ENCODE data around the gene SLC6A18.
"Not testable (repeated sequence)": the region's sequence is repeated elsewhere in the genome, so short reads cannot be mapped to it uniquely, and the experiment has no call there.

Gene SLC6A18

GRCh38 chr5:1228120-1228519 lies 2.9 kb downstream of the SLC6A18 start:
- no peaks in the 10 kb centered on the region for H3K36me3 ChIP-seq (replicated peaks; ENCODE audit: low read depth, low read length)
- no peaks in the 10 kb centered on the region for H3K4me1 ChIP-seq (ENCODE audit: low read length)
- no peak overlapping the region for H3K4me2 ChIP-seq (ENCODE audit: low read length)
- H3K9me3 ChIP-seq (ENCODE audit: insufficient read depth, low read length): no peaks in the 10 kb centered on the region
- H3K27ac ChIP-seq (ENCODE audit: low read length): no peak overlapping the region
- no peak for TF ChIP-seq EZH2phosphoT487 (IDR thresholded peaks at IDR 0.05; ENCODE audit: low read depth)
- no peaks in the 10 kb centered on the region for H4K20me1 ChIP-seq (ENCODE audit: insufficient read depth, low read length)
- H3K4me3 ChIP-seq (ENCODE audit: low read length): no peak overlapping the region
- no peak overlapping the region for H2AFZ ChIP-seq (ENCODE audit: low read depth, low read length)
- no peak overlapping the region for H3K9ac ChIP-seq (ENCODE audit: low read length)
- no peaks in the 10 kb centered on the region for H3K79me2 ChIP-seq (ENCODE audit: low read length)
- no peaks in the 10 kb centered on the region for H3K27me3 ChIP-seq (ENCODE audit: low read depth, low read length)

GRCh38 chr5:1229023-1229422 lies 3.8 kb downstream of the SLC6A18 start:
- H2AFZ ChIP-seq (ENCODE audit: low read depth, low read length); H3K27me3 ChIP-seq (ENCODE audit: low read depth, low read length): not testable (repeated sequence)

GRCh38 chr5:1229822-1230221 lies 4.6 kb downstream of the SLC6A18 start:
- Histone ChIP-seq H3K9ac (ENCODE audit: low read length) (no peak overlapping the region), H3K27me3 (ENCODE audit: low read depth, low read length) (no peaks in the 10 kb centered on the region), H2AFZ (ENCODE audit: low read depth, low read length) (no peak overlapping the region), H3K79me2 (ENCODE audit: low read length) (no peaks in the 10 kb centered on the region), H3K4me1 (ENCODE audit: low read length) (no peaks in the 10 kb centered on the region), H3K27ac (ENCODE audit: low read length) (no peak overlapping the region), H3K36me3 (replicated peaks; ENCODE audit: low read depth, low read length) (no peaks in the 10 kb centered on the region), H3K4me2 (ENCODE audit: low read length) (no peak overlapping the region), H4K20me1 (ENCODE audit: insufficient read depth, low read length) (no peaks in the 10 kb centered on the region), H3K9me3 (ENCODE audit: insufficient read depth, low read length) (no peaks in the 10 kb centered on the region), H3K4me3 (ENCODE audit: low read length) (no peak overlapping the region)
- no peak for TF ChIP-seq EZH2phosphoT487 (IDR thresholded peaks at IDR 0.05; ENCODE audit: low read depth)
- TF ChIP-seq CTCF (IDR thresholded peaks at IDR 0.05; ENCODE audit: low read depth, low read length): no peak

More at GRCh38 chr5:1229023-1229422, 3.8 kb downstream of the SLC6A18 start:
- not testable (repeated sequence) for H3K4me2 ChIP-seq (ENCODE audit: low read length); H3K36me3 ChIP-seq (replicated peaks; ENCODE audit: low read depth, low read length); H3K9ac ChIP-seq (ENCODE audit: low read length); H4K20me1 ChIP-seq (ENCODE audit: insufficient read depth, low read length); H3K4me3 ChIP-seq (ENCODE audit: low read length); H3K79me2 ChIP-seq (ENCODE audit: low read length); H3K4me1 ChIP-seq (ENCODE audit: low read length); H3K27ac ChIP-seq (ENCODE audit: low read length); H3K9me3 ChIP-seq (ENCODE audit: insufficient read depth, low read length)

- no peak overlapping the region for H3K4me2 ChIP-seq (ENCODE audit: low read length)
- no peaks in the 10 kb centered on the region for H4K20me1 ChIP-seq (ENCODE audit: insufficient read depth, low read length)
- H3K27me3 ChIP-seq (ENCODE audit: low read depth, low read length): no peaks in the 10 kb centered on the region
- no peaks in the 10 kb centered on the region for H3K79me2 ChIP-seq (ENCODE audit: low read length)
- no peak overlapping the region for H2AFZ ChIP-seq (ENCODE audit: low read depth, low read length)
- no peaks in the 10 kb centered on the region for H3K9me3 ChIP-seq (ENCODE audit: insufficient read depth, low read length)
- H3K9ac ChIP-seq (ENCODE audit: low read length): no peak overlapping the region
- no peak overlapping the region for H3K4me3 ChIP-seq (ENCODE audit: low read length)
- TF ChIP-seq EZH2phosphoT487 (IDR thresholded peaks at IDR 0.05; ENCODE audit: low read depth) (no peak), CTCF (IDR thresholded peaks at IDR 0.05; ENCODE audit: low read depth, low read length) (no peak)
- no peaks in the 10 kb centered on the region for H3K36me3 ChIP-seq (replicated peaks; ENCODE audit: low read depth, low read length)
- no peaks in the 10 kb centered on the region for H3K4me1 ChIP-seq (ENCODE audit: low read length)
- no peak overlapping the region for H3K27ac ChIP-seq (ENCODE audit: low read length)
Measured at GRCh38 chr5:1230551-1230950, 5.4 kb downstream of the SLC6A18 start.

- no peaks in the 10 kb centered on the region for H4K20me1 ChIP-seq (ENCODE audit: insufficient read depth, low read length)
- no peak overlapping the region for H3K4me2 ChIP-seq (ENCODE audit: low read length)
- H2AFZ ChIP-seq (ENCODE audit: low read depth, low read length): no peak overlapping the region
- no peaks in the 10 kb centered on the region for H3K36me3 ChIP-seq (replicated peaks; ENCODE audit: low read depth, low read length)
- H3K27me3 ChIP-seq (ENCODE audit: low read depth, low read length): no peaks in the 10 kb centered on the region
- TF ChIP-seq EZH2phosphoT487 (IDR thresholded peaks at IDR 0.05; ENCODE audit: low read depth) (no peak), CTCF (IDR thresholded peaks at IDR 0.05; ENCODE audit: low read depth, low read length) (no peak)
- no peaks in the 10 kb centered on the region for H3K4me1 ChIP-seq (ENCODE audit: low read length)
- H3K9ac ChIP-seq (ENCODE audit: low read length): no peak overlapping the region
- H3K27ac ChIP-seq (ENCODE audit: low read length): no peak overlapping the region
- H3K79me2 ChIP-seq (ENCODE audit: low read length): no peaks in the 10 kb centered on the region
- H3K4me3 ChIP-seq (ENCODE audit: low read length): no peak overlapping the region
- no peaks in the 10 kb centered on the region for H3K9me3 ChIP-seq (ENCODE audit: insufficient read depth, low read length)
Measured at GRCh38 chr5:1231354-1231905, 6.2 kb downstream of the SLC6A18 start.

All from OCI-LY3 (cell line).